ENCODE measurements around the gene SPINT1. TPM values are rescaled to one million over a fixed set of nuclear protein-coding genes. Genes with fewer than 3 reads are reported as not detected.

SPINT1 gene
- total RNA-seq, 2 experiments from 2014 or later = 1.7 to 2.9 TPM

- ChIA-PET POLR2A (interaction anchor here (0.7 to 1.1 kb wide), 2 partner anchors 12 to 200 kb away, joined by 3 to 4 read pairs; partner anchors contain the start of gene VPS18), CTCF (interaction anchor here (0.5 to 5.7 kb wide), 17 partner anchors 11 to 312 kb away, joined by 3 to 38 read pairs (median 5); partner anchors contain the start of genes CHAC1, DLL4 and VPS18)
- Mint-ChIP-seq H3K36me3 (ENCODE audit: low read depth) (peaks cover 13% of the 10 kb centered on the region), H3K4me3 (peak overlapping the region; percentile 64), H3K4me1 (peaks cover 49% of the 10 kb centered on the region), H3K27me3 (no peaks in the 10 kb centered on the region), H3K9me3 (no peaks in the 10 kb centered on the region), H3K27ac (peak overlapping the region; percentile 86)
- DNase-seq = peak; percentile 65
These were observed 62.5 kb downstream of the SPINT1 start for GRCh38 chr15:40906091-40906990.

- ChIA-PET POLR2A (interaction anchor here (1.1 kb wide), 1 partner anchor 13 kb away, joined by 4 read pairs; the partner anchor contains the start of gene VPS18), CTCF (interaction anchor here (0.5 to 5.7 kb wide), 12 partner anchors 11 to 288 kb away, joined by 3 to 38 read pairs (median 6); partner anchors contain the start of genes CHAC1 and VPS18)
- DNase-seq = peak; percentile 62
- Mint-ChIP-seq H3K4me3 (peak overlapping the region; percentile 64), H3K36me3 (ENCODE audit: low read depth) (peaks cover 13% of the 10 kb centered on the region), H3K4me1 (peaks cover 51% of the 10 kb centered on the region), H3K9me3 (no peaks in the 10 kb centered on the region), H3K27me3 (no peaks in the 10 kb centered on the region), H3K27ac (peak overlapping the region; percentile 86)
These were observed 63.3 kb downstream of the SPINT1 start for GRCh38 chr15:40906991-40907802.

Other genes starting within 250 kb of the SPINT1 start
- gene KNL1, start 249.8 kb upstream of the SPINT1 start, total RNA-seq = 10 to 100 TPM; 62.2 to 69.0 TPM
- 10 to 100 TPM; 59.9 to 66.7 TPM for gene RAD51, start 148.9 kb upstream of the SPINT1 start, total RNA-seq
- 10 to 100 TPM; 26.0 to 32.6 TPM for gene RMDN3, start 88.8 kb upstream of the SPINT1 start, total RNA-seq
- 10 to 100 TPM; 33.9 to 35.5 TPM for gene GCHFR, start 80.0 kb upstream of the SPINT1 start, total RNA-seq
- 1 to 10 TPM; 1.0 to 1.3 TPM for gene C15orf62, start 74.1 kb upstream of the SPINT1 start, total RNA-seq
- 10 to 100 TPM; 31.1 to 32.2 TPM for gene ZFYVE19, start 37.0 kb upstream of the SPINT1 start, total RNA-seq
- gene DNAJC17, start 36.6 kb upstream of the SPINT1 start, total RNA-seq = 10 to 100 TPM; 42.2 to 44.3 TPM
- not detected for gene PPP1R14D, start 15.3 kb upstream of the SPINT1 start, total RNA-seq
- gene RHOV, start 30.2 kb downstream of the SPINT1 start, total RNA-seq = not detected
- gene VPS18, start 50.4 kb downstream of the SPINT1 start, total RNA-seq = 10 to 100 TPM; 16.2 to 16.6 TPM
- not detected for gene DLL4, start 85.3 kb downstream of the SPINT1 start, total RNA-seq
- 1 to 10 TPM; 4.7 to 6.7 TPM for gene CHAC1, start 109.4 kb downstream of the SPINT1 start, total RNA-seq

Data from activated CD4-positive, alpha-beta T cell treated with anti-CD3 and anti-CD28 coated beads, Interleukin-2, amount 10 ng/mL, durations not matched to agents 7 days and 5 days (primary cell).